Heart right ventricle (tissue), 16 donors: ENCODE results near the gene AMIGO3. TPM values are rescaled to one million over a fixed set of nuclear protein-coding genes. Genes with fewer than 3 reads are reported as not detected.

ENCODE experiments used
- ATAC-seq, 8 donors: fragments of 200-7000 bp; cut with Tn5 transposase; one replicate each; pipeline ENCODE4 v1.9.1; 2020; ENCODE audit warnings: mild to moderate bottlenecking in 8 of 8, moderate library complexity in 8 of 8, moderate number of reproducible peaks in 1 of 8
- DNase-seq, 2 donors: peaks; one replicate each; pipeline ENCODE4 v3.0.0-alpha.2; 2020
- H3K27ac ChIP-seq, 10 donors: fragments of 200-600 bp; sonication (generic) in 2 of 10; one replicate each; pipeline versions ENCODE4 v1.5.0 to v1.8.0; 2020 to 2022; ENCODE audit warnings: mild to moderate bottlenecking in 3 of 10
- H3K27me3 ChIP-seq, 7 donors: fragments of 200-600 bp; one replicate each; pipeline ENCODE4 v1.8.0; 2021 to 2022; ENCODE audit warnings: mild to moderate bottlenecking in 2 of 7
- H3K36me3 ChIP-seq, 9 donors: fragments of 200-600 bp; sonication (generic) in 1 of 9; one replicate each; pipeline versions ENCODE4 v1.5.0 to v1.8.0; 2020 to 2022; ENCODE audit warnings: mild to moderate bottlenecking in 2 of 9
- H3K4me1 ChIP-seq, 9 donors: fragments of 200-600 bp; sonication (generic) in 1 of 9; one replicate each; pipeline versions ENCODE4 v1.5.0 to v1.8.0; 2020 to 2022; ENCODE audit warnings: mild to moderate bottlenecking in 4 of 9
- H3K4me3 ChIP-seq, 10 donors: fragments of 200-600 bp; sonication (generic) in 2 of 10; one replicate each; pipeline versions ENCODE4 v1.5.0 to v1.8.0; 2020 to 2022; ENCODE audit warnings: mild to moderate bottlenecking in 7 of 10, moderate library complexity in 2 of 10
- H3K9me3 ChIP-seq, 11 donors: fragments of 200-600 bp in 10 of 11; sonication (generic) in 2 of 11; one replicate each; pipeline versions ENCODE4 v1.5.0 to v1.8.0; 2013 to 2022; ENCODE audit warnings: mild to moderate bottlenecking in 2 of 11, control low read depth in 1 of 11, moderate library complexity in 1 of 11
- whole genome bisulfite sequencing, 2 donors: extraction: QIAGEN DNeasy Blood & Tissue Kit; methylation state at CpG; one replicate each; pipeline ENCODE4 v1.1.7; 2013; ENCODE audit warnings: inconsistent platforms in 1 of 2; 5-methylcytosine and 5-hydroxymethylcytosine counted together
- intact Hi-C, 10 donors: fragments of 100-400 bp; cut with DNase I; formaldehyde crosslinking; loops; one replicate each; pipeline versions ENCODE4 v1.11.1 to v1.14.2; 2022
- polyA plus RNA-seq, 2 donors: library from polyadenylated mRNA; stranded (reverse); fragments of 200-250 nt; gene quantifications; one replicate each; pipeline ENCODE4 v1.2.3, GENCODE V29; 2013
- total RNA-seq, 10 donors: library from RNA; stranded (reverse); fragmentation: NEBNext Ultra II Directional in 3 of 10; extraction: Animal tissue kit (Norgen Biotek cat#: 25700) in 3 of 10; gene quantifications; one replicate each; pipeline versions ENCODE4 v1.2.1 to v1.2.4, GENCODE V29; 2021 to 2023
- TF ChIP-seq, protein P1 (sequence below), 9 donors: fragments of 200-600 bp; sonication (generic) in 2 of 9; IDR thresholded peaks; one replicate each; pipeline versions ENCODE4 v1.5.0 to v1.8.0; 2021 to 2022; ENCODE audit warnings: antibody characterized with exemption in 9 of 9, mild to moderate bottlenecking in 5 of 9, moderate library complexity in 1 of 9
- donor health status: Arrhythmogenic right ventricular cardiomyopathy.
- donor health status: ischemic (EF 13 %, LVEDD 7.1; RV severe dilation, severe dysfunction).
- donor health status: healthy with polysubstance abuse.
- donor health status: DM: no; HTN: yes; CAD: no.
- donor health status: DM: no; HTN: no; CAD: no.
- donor health status: ischemic (EF 25% LVEDD 6.9; RV normal size, moderate dysfunction).
- donor health status: ischemic (EF 25% LVEDD 5.7; RV mildly dilated, moderate dysfunction).
- donor health status: healthy.
- donor health status: DM: yes; HTN: yes; CAD: no.
- donor health status: Ischemic cardiomyopathy.
- donor health status: ischemic (EF 35%, LVEDD 5.7; RV mildly dilated, moderate dysfunction).
- donor health status: nonischemic (EF 11% LVEDD 7.7; RV severe dilation, severe dysfunction).
- donor health status: DM: yes; HTN: yes; CAD: no.
- donor health status: PGD.
- donor health status: ischemic (EF 29% LVEDD 5.4; RV normal size, mild dysfunction).
- donor health status: nonischemic (EF 23%, LVEDD 6.1; RV moderate dilation, normal function).

Gene AMIGO3
- total and polyA plus RNA-seq, 12 donors = 0.09 to 2.1 (median 0.97) TPM; not detected in 8

DNA sequence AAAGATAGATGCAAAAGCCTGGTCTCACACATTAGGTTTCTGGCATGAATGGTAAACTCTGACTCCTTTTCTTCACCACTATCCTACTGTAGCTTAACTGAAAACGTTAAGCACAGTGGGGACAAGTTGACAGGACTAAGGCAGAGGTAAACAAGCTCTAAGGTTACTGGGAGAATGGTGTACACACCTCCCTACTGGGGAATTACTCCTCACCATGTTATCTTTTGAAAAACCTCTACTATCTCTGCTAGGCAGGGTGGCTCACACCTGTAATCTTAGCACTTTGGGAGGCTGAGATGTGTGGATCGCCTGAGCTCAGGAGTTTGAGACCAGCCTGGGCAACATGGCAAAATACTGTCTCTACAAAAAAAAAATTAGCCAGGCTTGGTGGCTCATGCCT lies 37.7 kb upstream of the AMIGO3 start:
- intact Hi-C loops = no loop called here
- ATAC-seq (no peak), DNase-seq (no peak)
- 61 to 66% methylated on average over 2 of the region's 2 CpGs for WGBS, 2 donors
- Histone ChIP-seq H3K27me3 (no peaks in the 10 kb centered on the region), H3K9me3 (no peaks in the 10 kb centered on the region), H3K4me3 (no peak overlapping the region), H3K27ac (no peak overlapping the region), H3K36me3 (peaks cover 0 to 14% (median 0%) of the 10 kb centered on the region in 9 donors), H3K4me1 (peaks cover 0 to 39% (median 7%) of the 10 kb centered on the region in 9 donors)
- TF ChIP-seq, protein P1, sequence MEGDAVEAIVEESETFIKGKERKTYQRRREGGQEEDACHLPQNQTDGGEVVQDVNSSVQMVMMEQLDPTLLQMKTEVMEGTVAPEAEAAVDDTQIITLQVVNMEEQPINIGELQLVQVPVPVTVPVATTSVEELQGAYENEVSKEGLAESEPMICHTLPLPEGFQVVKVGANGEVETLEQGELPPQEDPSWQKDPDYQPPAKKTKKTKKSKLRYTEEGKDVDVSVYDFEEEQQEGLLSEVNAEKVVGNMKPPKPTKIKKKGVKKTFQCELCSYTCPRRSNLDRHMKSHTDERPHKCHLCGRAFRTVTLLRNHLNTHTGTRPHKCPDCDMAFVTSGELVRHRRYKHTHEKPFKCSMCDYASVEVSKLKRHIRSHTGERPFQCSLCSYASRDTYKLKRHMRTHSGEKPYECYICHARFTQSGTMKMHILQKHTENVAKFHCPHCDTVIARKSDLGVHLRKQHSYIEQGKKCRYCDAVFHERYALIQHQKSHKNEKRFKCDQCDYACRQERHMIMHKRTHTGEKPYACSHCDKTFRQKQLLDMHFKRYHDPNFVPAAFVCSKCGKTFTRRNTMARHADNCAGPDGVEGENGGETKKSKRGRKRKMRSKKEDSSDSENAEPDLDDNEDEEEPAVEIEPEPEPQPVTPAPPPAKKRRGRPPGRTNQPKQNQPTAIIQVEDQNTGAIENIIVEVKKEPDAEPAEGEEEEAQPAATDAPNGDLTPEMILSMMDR (IDR thresholded peaks at IDR 0.05) = no peak

- ATAC-seq = no peak
- intact Hi-C loops = no loop called here
- 69 to 75% methylated on average over 1 of the region's 1 CpG for WGBS, 2 donors
- H3K4me3 ChIP-seq = no peak overlapping the region
- no peaks in the 10 kb centered on the region for H3K9me3 ChIP-seq
- DNase-seq = no peak
- peaks cover 0 to 9% (median 0%) of the 10 kb centered on the region in 9 donors for H3K36me3 ChIP-seq
- TF ChIP-seq, protein P1 (IDR thresholded peaks at IDR 0.05) = no peak
- H3K4me1 ChIP-seq = peaks cover 0 to 39% (median 7%) of the 10 kb centered on the region in 9 donors
- no peak overlapping the region for H3K27ac ChIP-seq
- no peaks in the 10 kb centered on the region for H3K27me3 ChIP-seq
These were observed 36.6 kb upstream of the AMIGO3 start for GRCh38 chr3:49756036-49756435.

DNA sequence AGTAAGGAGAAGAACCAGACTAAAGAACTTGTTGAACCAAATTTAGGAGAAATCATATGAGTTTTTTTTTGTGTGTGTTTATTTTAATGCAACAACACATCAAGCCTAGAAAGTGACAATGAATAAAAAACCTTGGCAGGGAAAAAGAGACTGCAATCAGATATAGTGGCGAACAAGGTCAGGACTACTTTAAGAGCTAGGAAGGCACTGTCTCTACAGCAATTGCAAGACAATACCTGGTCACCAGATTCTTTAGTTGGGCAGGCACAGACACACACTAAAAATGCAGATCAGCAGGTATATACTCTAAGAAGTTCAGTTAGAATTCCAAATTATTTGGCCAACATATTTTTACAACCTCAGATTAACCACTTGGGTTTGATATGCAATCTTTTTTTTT lies 35.1 kb upstream of the AMIGO3 start:
- DNase-seq (no peak), ATAC-seq (no peak)
- Histone ChIP-seq H3K9me3 (no peaks in the 10 kb centered on the region), H3K27me3 (no peaks in the 10 kb centered on the region), H3K4me1 (peaks cover 0 to 36% (median 11%) of the 10 kb centered on the region in 9 donors), H3K27ac (no peak overlapping the region), H3K4me3 (no peak overlapping the region), H3K36me3 (peaks cover 0 to 8% (median 0%) of the 10 kb centered on the region in 9 donors)
- intact Hi-C loops = no loop called here
- TF ChIP-seq, protein P1 (IDR thresholded peaks at IDR 0.05) = no peak
- 45 to 71% methylated on average over 1 of the region's 1 CpG for WGBS, 2 donors

GRCh38 chr3:49751501-49751900 lies 32.0 kb upstream of the AMIGO3 start:
- H3K36me3 ChIP-seq = peaks cover 0 to 35% (median 0%) of the 10 kb centered on the region in 9 donors
- peaks cover 0 to 25% (median 12%) of the 10 kb centered on the region in 9 donors for H3K4me1 ChIP-seq
- WGBS, 2 donors = 95 to 97% methylated on average over 4 of the region's 4 CpGs
- TF ChIP-seq, protein P1 (IDR thresholded peaks at IDR 0.05) = no peak
- H3K27me3 ChIP-seq = no peaks in the 10 kb centered on the region
- intact Hi-C loops = no loop called here
- no peak overlapping the region for H3K4me3 ChIP-seq
- H3K9me3 ChIP-seq = no peaks in the 10 kb centered on the region
- no peak for ATAC-seq
- DNase-seq = no peak
- H3K27ac ChIP-seq = no peak overlapping the region
